SU-DHL-6 (cell line): Measurements from ENCODE around the gene IGSF21.

Experiments
- H2AFZ ChIP-seq: fragments of 200-600 bp; sonication (generic); 2 replicates; pipeline ENCODE4 v1.6.1; 2014; ENCODE audit warnings: low read depth, mild to moderate bottlenecking, moderate library complexity, mixed read lengths, antibody characterized with exemption, low read length; ENCODE audit not compliant: severe bottlenecking
- H3F3A ChIP-seq: fragments of 200-600 bp; shearing (Covaris generic); 2 replicates; pipeline ENCODE4 v1.6.0; 2016; ENCODE audit warnings: antibody characterized with exemption, mild to moderate bottlenecking; ENCODE audit not compliant: insufficient read depth
- H3K27ac ChIP-seq: fragments of 200-600 bp; sonication (generic); 2 replicates; pipeline ENCODE4 v1.5.1; 2016; ENCODE audit warnings: low read depth, mild to moderate bottlenecking, low read length, moderate library complexity, mixed read lengths
- H3K27me3 ChIP-seq: fragments of 200-600 bp; sonication (generic), shearing (Covaris generic); 2 replicates; pipeline ENCODE4 v1.6.0; 2014; ENCODE audit warnings: mild to moderate bottlenecking, low read length
- H3K36me3 ChIP-seq: fragments of 200-600 bp; sonication (generic); 2 replicates; pipeline ENCODE4 v1.6.1; 2014; ENCODE audit warnings: mild to moderate bottlenecking, low read length, mixed read lengths
- H3K4me2 ChIP-seq: fragments of 300-600, 200-600 bp; shearing (Covaris generic), sonication (generic); 2 replicates; pipeline ENCODE4 v1.6.0; 2014; ENCODE audit warnings: low read length, low read depth, mild to moderate bottlenecking; ENCODE audit not compliant: poor library complexity, severe bottlenecking
- H3K4me3 ChIP-seq: fragments of 200-600 bp; sonication (generic); 2 replicates; pipeline ENCODE4 v1.5.1; 2014; ENCODE audit warnings: antibody characterized with exemption, low read length, mild to moderate bottlenecking, mixed read lengths; ENCODE audit not compliant: insufficient read depth, poor library complexity, severe bottlenecking
- H3K79me2 ChIP-seq: fragments of 200-600 bp; sonication (generic); 2 replicates; pipeline ENCODE4 v1.6.1; 2014; ENCODE audit warnings: mild to moderate bottlenecking, low read length, moderate library complexity; ENCODE audit not compliant: insufficient read depth
- H3K9ac ChIP-seq: fragments of 200-600 bp; sonication (generic); 2 replicates; pipeline ENCODE4 v1.7.0; 2014; ENCODE audit warnings: mild to moderate bottlenecking, low read length
- H3K9me2 ChIP-seq: fragments of 200-600 bp; sonication (generic); replicated peaks from 2 replicates; pipeline ENCODE4 v1.6.1; 2014; ENCODE audit warnings: low read length; ENCODE audit not compliant: insufficient read depth
- H3K9me3 ChIP-seq: fragments of 200-600 bp; sonication (generic); 2 replicates; pipeline ENCODE4 v1.6.1; 2014; ENCODE audit warnings: low read length, mixed read lengths; ENCODE audit not compliant: insufficient read depth
- H4K20me1 ChIP-seq: fragments of 200-600 bp; sonication (generic); 2 replicates; pipeline ENCODE4 v1.6.1; 2014; ENCODE audit warnings: low read depth, mild to moderate bottlenecking, antibody characterized with exemption, low read length, moderate library complexity, mixed read lengths
- EZH2phosphoT487 ChIP-seq: fragments of 200-600 bp; sonication (generic), shearing (Covaris generic); conservative IDR thresholded peaks from 2 replicates; pipeline ENCODE4 v1.6.1; 2018; ENCODE audit warnings: mild to moderate bottlenecking, antibody characterized with exemption, low read length, moderate library complexity, mixed read lengths
- TF ChIP-seq, protein P1 (sequence below): fragments of 200-600 bp; sonication (generic); IDR thresholded peaks from one replicate; pipeline ENCODE4 v1.5.1; 2017; ENCODE audit warnings: antibody characterized with exemption, mild to moderate bottlenecking, low read length, moderate library complexity; ENCODE audit not compliant: insufficient read depth, poor library complexity, severe bottlenecking

Gene IGSF21

DNA sequence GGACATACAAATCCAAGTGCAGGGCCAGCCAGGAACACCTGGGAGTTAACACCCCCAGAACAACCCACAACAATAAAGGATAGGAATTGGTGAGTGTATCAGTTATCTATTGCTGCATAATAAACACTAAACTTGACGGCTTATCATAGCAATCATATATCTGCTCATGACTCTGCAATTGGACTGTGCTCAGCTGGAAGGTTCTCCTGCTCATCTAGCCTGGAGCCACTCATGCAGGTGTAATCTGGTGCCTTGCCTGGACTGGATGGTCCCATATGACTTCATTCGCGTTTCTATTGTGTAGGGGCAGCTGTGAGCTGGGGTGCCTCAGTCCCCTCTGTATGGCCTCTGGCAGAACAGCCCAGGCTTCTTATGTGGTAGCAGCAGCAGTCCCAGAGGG lies 296.9 kb downstream of the IGSF21 start:
- no peak overlapping the region for H3K27ac ChIP-seq
- H4K20me1 ChIP-seq, result no peaks in the 10 kb centered on the region
- H2AFZ ChIP-seq, result no peak overlapping the region
- H3K36me3 ChIP-seq, result no peaks in the 10 kb centered on the region
- H3K9me3 ChIP-seq, result no peaks in the 10 kb centered on the region
- no peak overlapping the region for H3K4me2 ChIP-seq
- H3K27me3 ChIP-seq, result no peaks in the 10 kb centered on the region
- no peaks in the 10 kb centered on the region for H3F3A ChIP-seq
- no peak overlapping the region for H3K4me3 ChIP-seq
- TF ChIP-seq EZH2phosphoT487, result no peak
- TF ChIP-seq, protein P1, sequence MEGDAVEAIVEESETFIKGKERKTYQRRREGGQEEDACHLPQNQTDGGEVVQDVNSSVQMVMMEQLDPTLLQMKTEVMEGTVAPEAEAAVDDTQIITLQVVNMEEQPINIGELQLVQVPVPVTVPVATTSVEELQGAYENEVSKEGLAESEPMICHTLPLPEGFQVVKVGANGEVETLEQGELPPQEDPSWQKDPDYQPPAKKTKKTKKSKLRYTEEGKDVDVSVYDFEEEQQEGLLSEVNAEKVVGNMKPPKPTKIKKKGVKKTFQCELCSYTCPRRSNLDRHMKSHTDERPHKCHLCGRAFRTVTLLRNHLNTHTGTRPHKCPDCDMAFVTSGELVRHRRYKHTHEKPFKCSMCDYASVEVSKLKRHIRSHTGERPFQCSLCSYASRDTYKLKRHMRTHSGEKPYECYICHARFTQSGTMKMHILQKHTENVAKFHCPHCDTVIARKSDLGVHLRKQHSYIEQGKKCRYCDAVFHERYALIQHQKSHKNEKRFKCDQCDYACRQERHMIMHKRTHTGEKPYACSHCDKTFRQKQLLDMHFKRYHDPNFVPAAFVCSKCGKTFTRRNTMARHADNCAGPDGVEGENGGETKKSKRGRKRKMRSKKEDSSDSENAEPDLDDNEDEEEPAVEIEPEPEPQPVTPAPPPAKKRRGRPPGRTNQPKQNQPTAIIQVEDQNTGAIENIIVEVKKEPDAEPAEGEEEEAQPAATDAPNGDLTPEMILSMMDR, result no peak
- no peaks in the 10 kb centered on the region for H3K9me2 ChIP-seq
- no peaks in the 10 kb centered on the region for H3K79me2 ChIP-seq
- H3K9ac ChIP-seq, result no peak overlapping the region

DNA sequence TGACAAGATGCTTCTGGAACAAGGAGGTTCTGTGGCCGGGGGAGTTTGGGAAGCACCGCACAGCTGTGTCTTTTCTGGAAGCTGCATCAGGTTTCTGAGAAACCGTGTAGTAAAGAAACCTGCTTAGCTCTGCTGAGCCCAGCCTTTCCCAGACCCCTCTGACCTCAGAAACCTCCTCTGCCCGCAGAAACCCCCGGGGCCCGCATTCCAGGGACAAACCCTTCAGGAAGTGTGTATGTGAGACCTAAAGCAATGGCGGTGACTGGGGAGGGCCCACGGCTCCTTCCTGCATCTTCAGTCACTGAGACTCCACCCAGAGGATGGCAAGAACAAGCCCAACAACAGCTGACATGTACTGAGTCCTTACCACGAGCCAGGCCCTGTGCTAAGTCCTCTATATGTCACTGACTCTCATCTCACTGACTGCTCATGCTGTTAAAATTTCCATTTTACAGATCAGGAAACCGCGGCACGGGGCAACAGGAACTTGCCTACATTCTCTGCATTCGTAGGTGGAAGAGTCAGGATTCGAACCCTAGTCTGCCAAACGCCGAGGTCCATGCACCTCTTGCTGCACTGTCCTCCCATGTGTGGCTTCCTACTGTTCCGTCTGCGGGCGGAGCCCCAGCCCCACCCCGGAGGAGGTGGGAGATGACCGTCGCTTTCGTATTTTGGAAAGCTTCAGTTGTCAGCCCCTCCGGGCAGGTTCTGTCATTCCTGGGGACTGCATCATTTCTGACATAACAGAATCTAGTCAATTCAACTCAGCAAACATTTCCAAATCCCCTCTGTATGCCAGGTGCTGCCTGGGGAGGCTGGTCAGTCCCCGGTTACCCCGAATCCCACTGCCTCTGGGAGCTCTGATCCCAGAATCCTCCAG lies 299.8 kb downstream of the IGSF21 start:
- no peak overlapping the region for H2AFZ ChIP-seq
- 0 out of 2 replicates have a peak, but pooled peaks cover 5% of the 10 kb centered on the region for H3K9me3 ChIP-seq
- no peak overlapping the region for H3K4me3 ChIP-seq
- TF ChIP-seq EZH2phosphoT487, result no peak
- TF ChIP-seq, protein P1, result no peak
- H3K27ac ChIP-seq, result no peak overlapping the region
- no peak overlapping the region for H3K9ac ChIP-seq
- H3K9me2 ChIP-seq, result no peaks in the 10 kb centered on the region
- no peaks in the 10 kb centered on the region for H4K20me1 ChIP-seq
- no peaks in the 10 kb centered on the region for H3K36me3 ChIP-seq
- no peaks in the 10 kb centered on the region for H3K27me3 ChIP-seq
- no peak overlapping the region for H3K4me2 ChIP-seq
- no peaks in the 10 kb centered on the region for H3F3A ChIP-seq
- H3K79me2 ChIP-seq, result no peaks in the 10 kb centered on the region

DNA sequence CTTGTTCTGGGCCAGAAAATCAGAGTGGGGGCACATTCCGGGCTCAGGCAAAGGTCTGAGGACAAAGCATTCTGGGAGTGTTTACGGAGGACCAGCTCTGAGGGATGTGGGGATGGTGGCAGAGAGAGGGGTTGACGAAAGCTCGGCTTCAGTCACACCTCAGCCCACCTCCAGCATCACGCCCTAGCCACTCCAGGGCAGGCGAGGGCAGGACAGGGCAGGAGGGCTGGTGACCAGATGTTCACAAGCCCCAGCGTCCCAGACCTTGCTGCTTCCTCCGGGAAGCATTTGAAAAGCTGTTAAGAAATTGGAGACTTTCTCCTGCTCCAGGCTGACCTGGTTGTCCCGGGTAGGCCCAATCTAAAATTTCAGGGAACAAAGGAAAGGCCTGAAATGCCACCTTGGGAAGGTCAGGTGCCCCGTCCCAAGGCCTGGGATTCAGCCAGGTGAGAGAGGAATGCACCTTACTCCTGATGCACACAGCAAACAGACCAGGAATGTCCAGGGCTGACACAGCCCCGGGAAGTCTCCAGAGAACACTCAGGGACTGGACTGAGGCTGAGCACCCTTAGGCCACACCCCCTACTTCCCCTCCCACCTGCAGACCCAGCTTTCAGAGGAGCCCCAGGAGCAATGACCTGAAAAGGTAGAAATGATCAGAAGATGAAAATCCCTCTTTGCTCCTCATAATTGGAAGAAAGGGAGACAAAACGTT lies 301.2 kb downstream of the IGSF21 start:
- Histone ChIP-seq H3K4me2 (no peak overlapping the region), H3K36me3 (no peaks in the 10 kb centered on the region), H3K27ac (no peak overlapping the region), H4K20me1 (no peaks in the 10 kb centered on the region), H3K27me3 (no peaks in the 10 kb centered on the region), H3K79me2 (no peaks in the 10 kb centered on the region), H3K9ac (no peak overlapping the region), H3K4me3 (no peak overlapping the region), H3F3A (no peaks in the 10 kb centered on the region), H3K9me2 (no peaks in the 10 kb centered on the region), H3K9me3 (0 out of 2 replicates have a peak, but pooled peaks cover 5% of the 10 kb centered on the region), H2AFZ (no peak overlapping the region)
- TF ChIP-seq, protein P1, result no peak
- no peak for TF ChIP-seq EZH2phosphoT487
